ENCODE results near the gene NPS.

Gene NPS, protein sequence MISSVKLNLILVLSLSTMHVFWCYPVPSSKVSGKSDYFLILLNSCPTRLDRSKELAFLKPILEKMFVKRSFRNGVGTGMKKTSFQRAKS

DNA sequence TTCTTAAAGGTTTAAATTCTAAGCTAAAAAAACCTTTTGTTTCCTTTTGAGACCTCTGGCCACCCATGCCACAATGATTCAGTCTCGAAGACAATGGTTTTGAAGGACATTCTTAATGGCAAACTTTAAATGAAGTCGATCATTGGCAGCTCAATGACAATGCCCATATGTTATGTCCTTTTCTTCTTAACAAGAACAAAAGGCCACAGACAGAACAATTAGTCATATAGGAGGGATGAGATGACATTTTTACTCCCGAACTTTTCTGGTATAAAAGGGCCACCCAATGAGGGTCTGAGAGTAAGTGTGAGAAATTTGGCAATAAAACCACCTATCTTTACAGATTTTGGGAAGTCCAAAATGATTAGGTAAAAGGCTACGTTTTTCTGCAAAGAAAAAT lies at the start of gene NPS:
Gene NPS (plus strand): TSS at position 301 of the 400 bp plus-strand sequence. CDS start 60 bp downstream, at position 361.
- DNase-seq, result no peak

DNA sequence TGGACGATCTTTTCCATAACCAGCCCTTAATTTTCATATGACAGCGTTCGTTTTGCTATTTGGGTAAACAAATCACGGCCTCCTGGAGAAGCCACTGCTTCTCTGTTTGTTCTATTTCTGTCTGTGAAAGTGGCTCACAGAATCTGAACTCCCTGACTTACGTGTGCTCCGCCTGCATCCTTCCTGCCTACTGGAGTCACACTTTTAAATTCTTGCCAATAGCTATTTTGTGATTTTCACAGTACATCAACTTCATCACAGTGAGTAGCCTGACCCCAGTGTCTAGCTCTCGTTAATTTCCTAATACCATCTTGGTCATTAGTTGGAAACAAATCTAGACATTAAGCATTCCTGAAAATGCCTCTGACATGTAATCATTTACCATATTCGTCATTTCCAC lies 49.0 kb upstream of the NPS start:
- no peak for DNase-seq

DNA sequence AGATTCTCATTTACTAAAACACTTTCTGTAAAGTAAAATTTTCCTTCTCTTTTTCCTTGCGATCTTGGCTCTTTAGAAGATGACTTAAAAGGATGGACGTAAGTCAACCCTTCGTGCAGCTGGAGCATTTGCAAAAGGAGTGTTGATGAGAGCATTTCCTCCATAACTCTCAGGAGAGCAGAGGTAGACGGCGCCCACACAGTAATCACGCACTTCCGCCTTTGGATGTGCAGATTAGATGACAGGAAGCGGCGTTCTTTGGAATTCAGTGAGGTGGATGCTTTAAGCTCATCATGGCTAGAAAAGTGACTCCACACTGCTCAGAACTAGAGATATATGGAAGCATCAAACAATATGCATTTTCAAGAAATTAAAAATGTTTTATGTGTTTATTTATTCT lies 43.0 kb upstream of the NPS start:
- DNase-seq, result no peak

DNA sequence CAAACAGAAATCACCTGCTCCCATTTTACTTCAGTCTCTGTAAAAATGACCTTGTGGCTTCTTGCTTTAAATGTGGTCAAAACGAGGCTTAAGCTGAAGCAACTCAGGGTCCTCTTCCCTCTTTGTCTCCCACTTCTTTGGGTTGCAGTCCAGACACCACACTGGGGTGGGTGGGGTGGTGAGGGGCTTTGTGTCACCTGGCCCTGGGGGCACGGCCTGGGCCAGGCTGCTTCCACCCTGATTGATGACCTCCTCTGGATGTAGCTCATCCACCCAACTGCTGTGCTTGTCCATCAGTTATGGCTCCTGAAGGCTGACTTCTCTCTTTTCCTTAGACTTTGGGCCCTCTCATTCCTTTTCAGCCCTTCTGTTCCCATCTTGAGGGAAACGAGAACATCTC lies 26.8 kb upstream of the NPS start:
- no peak for DNase-seq

DNA sequence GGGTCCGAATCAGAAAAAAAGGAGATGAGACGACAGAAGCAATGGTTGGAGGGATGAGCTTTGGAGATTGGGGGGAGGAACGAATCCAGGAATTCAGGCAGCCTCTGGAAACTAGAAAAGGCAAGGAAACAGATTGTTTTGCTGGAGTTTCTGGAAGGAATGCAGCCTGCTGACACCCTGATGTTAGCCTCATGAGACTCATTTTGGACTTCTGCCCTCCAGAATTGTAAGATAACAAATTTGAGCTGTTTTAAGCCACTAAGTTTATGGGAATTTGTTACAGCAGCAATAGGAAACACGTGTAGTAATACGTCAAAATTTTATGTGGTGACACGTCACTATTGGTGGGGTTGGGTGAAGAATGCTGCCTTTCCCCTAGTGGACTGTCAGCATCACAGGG lies 25.6 kb upstream of the NPS start:
- DNase-seq, result no peak

DNA sequence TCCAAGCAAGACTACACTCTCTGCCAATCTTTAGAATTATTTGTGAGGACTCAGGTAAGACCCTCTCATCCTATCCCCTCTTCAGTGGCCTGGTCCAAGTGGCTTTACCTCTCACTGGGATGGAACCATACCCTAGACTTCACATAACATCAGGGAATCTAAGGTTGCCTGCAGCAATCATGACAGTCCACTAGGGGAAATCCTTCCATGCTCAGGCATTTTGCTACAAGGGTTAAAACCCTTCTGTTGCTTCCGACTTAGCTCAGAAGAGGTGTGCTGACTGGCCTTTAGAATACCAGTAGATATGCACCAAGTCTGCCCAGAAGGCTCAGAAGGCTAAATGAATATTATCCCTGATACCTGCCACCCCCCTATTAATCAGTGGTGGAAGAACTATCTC lies 24.9 kb upstream of the NPS start:
- DNase-seq, result no peak

DNA sequence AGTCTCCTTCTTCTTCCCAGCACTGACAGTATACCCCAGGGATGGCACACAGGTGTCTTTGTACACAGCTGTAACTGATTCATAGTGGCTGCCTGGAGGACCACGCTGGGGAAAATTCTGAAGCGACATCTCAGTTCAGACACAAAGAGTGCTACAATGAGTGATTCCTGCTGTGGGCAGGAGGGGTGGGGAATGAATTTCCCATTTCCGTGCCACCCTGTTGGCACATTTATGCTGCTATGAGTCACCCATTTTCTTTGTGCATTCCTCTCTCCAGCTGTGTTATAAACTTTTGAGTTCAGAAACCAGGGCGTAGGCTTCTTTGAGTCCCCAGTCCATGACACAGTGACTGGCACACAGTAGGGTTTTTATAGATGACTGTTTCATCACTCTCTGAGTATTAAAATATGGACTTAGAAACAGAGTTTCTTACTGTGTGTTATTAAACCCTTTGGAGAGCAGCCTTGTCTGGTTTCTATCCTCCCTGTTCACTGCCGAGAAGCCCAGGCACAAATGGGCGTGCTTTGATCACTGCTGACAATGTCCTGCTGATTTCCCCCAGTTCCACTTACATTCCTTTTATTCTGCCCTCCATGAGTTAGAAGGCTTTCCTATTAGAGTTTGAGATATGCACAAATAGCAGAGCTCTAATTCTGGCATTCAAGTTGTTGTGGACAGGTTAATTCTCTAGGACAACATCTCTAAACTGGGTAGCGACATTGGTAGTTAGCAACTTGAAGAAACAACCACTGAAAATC lies 24.0 kb upstream of the NPS start:
- no peak for DNase-seq

DNA sequence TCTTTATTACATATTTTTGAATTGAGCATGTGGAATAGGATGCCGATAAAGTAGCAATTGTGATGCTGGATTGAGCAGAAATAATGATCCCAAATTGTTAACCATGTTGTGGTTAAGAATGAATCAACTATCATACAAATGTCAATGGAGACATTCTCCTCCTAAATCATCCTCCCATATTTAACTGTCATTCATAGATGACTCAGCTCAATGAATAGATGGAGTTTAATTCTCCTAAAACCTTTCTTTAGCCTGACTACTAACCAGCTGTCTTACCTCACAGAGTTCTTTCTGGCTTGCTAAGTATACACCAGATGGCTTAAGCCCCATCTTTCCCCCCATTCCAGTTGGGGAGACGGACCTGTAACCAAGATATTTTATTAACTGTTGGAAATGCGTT lies 23.4 kb upstream of the NPS start:
- no peak for DNase-seq

DNA sequence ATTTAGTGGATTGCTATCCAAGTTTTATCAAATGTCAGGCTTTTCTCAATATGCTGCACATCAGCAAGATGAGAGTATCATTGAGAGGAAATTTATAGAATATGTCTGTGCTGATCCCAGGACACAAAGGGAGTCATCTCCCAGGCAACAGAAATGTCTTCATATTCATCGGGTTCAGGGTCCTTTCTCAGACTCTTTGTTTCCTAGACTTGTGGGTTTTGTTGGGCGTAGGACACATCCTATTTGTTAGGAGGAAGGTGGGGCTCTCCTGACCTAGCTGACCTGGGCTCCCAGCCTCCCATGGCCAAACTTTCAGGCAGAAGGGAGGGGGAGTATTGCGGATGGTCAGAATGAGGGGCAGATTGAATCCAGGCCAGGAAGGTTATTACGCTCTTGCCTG lies 22.9 kb upstream of the NPS start:
- no peak for DNase-seq

DNA sequence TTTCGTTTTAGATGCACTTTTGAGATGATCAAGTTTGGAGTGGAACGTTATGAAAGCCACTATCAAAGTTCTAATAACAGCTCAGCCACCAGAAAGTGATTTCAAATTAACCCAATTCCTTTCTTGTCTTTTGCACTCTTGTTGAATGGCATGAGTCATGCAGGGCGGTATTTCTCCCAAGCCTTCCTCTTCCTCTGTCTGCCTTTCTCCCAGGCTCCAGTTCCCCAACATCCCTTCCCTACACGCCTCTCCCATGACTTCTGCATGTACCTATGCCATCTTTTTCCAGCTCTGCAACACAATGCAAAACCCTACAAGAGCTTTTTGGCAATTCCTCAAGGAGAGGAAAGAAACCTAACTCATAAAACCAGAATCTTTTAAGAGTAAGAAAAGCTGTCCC lies 21.8 kb upstream of the NPS start:
- DNase-seq, result no peak

DNA sequence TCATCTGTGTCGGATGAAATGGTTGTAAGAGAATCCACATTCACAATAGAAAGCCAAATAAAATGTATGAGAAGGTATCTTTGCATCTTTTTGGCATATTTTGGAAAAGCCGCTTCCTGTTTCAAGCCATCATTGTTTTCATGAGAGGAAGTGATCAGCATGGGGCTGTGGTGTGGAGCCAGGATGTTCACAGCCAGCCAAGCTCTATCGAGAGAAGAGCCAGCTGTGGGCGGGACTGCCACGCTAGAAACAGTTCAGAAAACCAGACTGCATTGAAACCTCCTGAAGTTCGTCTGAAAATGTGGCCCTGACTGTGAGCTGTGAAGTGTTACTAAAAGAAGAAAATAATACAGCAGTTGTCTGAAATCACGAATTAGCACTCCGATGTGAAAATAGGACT lies 21.2 kb upstream of the NPS start:
- DNase-seq, result no peak

DNA sequence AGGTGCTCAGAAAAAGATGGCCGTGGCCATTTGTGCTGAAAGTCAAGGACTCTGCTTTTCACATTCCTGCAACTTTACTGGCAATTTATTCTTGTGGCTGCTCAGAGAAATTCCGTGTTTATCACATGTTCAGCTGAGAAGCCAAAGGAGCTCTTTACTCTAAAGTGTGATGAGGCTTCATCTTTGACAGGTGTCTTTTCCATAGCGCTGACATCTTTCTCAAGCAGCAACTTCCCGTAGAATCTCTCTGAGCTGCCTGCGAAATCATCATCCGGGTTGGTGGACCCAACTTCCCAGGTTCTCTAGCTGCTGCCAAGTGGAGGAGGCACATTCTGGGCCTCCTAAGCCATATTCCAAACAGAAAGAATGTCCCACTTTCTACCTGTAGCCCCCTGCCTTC lies 16.9 kb upstream of the NPS start:
- DNase-seq, result no peak

DNA sequence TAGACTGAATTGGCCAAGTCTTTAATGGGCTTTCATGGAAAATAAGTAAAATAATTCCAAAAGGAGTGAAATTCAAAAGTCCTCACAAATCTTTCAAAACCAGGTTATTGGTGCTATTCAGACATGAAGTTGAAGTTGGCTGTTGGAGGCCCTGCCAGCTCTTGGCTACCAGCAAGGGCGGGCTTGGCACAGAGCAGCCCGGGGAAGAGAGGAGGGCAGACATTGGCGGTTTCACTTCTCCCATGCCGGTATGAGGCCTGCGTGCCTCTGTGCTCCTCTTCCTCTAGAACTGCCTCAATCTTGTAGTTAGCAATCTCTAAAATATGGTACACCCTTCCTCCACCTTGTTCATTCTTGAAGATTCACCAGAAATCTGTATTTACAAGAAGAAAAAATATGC lies 16.4 kb upstream of the NPS start:
- DNase-seq, result no peak

DNA sequence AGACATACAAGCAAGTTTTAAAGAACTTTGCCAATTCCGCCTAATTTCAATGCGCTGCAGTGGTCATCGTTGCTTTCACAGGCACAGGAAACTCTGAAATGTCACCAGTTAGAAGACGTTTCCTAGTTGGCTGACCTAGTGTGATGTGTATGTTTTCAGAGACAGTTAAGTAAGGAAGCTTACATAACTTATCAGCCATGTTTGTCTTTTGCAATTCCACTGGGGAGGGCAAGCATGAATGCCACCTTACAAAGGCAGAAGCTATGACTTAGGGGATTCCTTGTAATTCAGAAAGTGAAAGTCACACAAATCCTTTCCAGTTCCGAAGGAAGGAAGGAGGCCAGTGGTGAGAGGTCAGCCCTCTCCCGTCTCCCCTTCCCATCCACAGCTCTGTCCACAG lies 15.0 kb upstream of the NPS start:
- no peak for DNase-seq

DNA sequence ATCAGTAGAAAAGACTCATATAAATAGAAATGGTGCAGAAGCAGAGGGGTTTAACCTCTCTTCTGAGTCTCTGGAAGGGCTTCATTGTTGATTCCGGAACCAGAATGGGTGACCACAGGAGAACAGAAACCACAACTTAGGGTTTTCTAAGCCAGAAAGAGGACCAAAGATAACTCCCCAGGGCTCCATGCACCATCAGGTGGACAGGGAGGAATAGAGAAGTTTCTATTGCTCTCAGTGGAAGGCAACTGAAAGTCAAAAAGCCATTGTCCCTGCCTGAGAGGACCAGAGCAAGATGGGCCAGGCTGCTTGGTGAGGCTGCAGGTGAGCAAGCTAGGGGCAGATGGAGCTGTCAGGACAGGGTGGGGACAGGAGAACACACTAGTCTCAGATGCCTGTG lies 14.6 kb upstream of the NPS start:
- no peak for DNase-seq

DNA sequence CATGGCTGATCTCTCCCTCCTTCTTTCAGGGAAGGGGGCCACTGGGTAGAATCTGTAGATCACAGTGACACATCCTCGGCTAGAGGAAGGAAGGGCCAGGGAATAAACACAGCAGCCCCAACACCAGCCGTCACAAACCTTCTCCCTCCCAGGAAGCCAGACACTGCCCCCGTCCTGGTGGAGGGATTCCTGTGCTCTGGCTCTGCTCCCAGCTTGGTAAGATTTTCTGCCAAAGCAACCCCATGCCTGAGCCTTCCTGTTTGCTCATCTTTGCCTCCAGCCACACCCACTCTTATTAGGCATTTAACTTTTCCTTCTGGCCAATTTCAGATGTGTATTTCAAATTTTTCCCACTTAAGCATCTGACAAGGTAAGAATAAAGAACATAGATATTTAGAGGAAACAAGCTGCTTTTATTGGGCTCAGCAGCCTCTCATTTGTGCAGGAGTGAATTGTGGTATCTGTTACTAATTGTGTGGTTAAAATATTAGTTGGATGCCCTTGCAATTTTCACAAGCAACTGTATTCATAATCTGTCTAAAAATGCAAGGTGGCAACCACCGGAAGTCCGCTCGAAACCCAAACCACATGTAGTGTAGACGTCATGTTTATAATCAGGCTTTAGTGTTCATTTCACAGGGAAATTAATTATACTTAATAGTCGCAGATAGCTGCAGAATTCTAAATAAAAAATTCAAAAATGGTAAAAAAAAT lies 13.2 kb upstream of the NPS start:
- no peak for DNase-seq

DNA sequence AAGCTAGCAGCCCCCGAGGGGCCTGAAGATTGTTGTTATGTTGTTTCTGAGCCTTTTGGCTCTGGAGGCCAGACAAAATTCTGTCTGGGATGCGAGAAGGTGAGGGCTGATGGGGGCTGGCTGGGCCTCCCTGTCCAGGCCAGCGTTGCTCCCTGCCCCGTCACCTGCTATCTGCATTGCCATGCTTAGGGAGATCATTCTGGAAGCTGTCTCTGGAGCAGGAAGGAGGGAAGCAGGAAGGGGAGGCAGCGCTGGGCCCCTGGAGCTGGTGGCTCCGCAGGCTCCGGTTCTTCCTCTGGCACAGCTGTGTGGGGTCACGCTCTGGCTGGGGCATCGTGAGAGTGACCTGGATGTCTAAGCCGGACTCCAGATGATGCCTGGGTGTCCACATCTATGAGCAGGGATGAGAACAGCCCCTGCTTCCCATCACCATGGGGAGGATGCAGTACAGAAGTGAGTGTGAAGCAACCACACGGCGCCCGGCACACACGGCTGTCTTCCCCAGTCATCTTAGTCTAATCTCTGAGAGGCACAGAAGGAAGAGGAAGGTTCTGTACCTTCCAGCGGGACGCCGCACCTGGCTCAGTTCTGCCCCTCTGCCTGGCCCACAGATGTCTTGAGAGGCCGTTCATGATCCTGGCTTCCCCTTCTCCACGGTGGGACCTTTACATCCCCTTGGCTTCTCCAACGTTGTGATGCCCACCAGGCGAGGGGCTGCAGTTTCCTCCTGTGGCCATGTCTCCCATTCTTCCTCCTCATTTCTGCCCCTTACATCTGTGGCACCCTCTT lies 11.9 kb upstream of the NPS start:
- no peak for DNase-seq

DNA sequence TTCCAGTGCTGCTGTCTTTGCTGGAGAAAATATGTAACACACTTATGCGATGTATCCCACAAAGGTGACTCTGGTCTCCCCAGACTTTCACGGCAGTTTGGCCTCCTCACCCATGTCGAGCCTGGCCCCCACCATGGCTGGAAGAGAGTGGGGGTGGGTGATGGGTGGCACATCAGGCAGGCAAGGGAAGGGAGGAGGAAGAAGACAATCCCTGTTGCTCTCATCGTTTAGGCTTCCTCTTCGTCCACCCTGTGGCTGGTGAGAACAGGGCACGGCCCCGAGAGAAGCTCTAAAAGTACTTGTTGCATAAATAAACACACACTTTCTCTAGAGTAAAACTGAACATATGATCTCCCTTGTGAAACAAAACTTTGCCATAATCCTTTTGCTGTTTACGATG lies 11.2 kb upstream of the NPS start:
- no peak for DNase-seq

DNA sequence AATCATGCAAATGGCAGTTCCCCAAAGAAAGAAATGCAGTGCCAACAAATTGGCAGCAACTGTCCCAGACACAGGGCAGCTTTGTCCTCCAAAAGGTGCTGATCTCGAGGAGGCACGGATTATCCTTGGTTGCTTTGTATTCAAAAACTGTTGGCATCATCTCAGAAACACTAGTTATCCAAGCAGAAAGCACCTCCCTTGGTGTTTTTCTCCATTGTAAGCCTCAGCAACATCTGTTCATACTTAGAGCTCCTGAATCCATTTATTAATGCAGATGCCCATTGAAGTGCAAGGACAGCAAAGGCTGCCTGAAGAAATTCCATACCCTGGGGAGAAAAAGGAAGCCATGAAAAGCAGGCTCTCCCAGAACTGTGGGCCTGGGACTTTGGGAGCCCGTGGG lies 1.1 kb upstream of the NPS start:
- DNase-seq, result no peak

DNA sequence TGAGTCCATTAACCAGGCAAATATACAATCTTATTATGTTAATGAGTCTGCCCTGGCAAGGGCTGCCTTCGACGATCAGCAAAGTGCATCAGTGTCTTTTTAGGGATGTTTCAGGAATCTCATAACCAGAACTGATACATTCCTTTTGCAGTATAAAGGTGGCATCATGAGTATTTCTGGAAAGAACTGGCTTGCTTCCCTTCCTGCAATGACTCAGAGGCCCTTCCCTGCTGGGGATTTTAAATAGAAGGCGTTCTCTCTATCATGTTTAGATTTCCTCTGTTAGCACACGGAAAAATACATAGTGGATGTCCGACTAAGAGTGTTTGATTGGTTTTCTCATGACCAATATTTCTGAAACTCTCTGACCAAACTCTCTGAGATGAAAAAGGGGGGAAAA lies 1.8 kb downstream of the NPS start:
- no peak for DNase-seq

DNA sequence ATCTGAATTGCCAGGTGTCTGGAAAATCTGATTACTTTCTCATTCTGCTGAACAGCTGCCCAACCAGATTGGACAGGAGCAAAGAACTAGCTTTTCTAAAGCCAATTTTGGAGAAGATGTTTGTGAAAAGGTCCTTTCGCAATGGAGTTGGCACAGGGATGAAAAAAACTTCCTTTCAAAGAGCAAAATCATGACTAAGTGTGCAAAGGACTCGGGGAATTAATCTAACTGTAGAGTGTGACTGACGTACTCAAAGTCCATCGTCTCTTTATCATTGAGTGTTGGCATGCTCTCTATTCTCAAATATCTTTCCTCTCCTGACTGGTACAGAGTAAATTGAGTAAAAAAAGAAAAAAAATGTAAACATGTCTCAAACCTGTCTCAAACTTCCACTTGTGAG lies 3.3 kb downstream of the NPS start:
- no peak for DNase-seq

DNA sequence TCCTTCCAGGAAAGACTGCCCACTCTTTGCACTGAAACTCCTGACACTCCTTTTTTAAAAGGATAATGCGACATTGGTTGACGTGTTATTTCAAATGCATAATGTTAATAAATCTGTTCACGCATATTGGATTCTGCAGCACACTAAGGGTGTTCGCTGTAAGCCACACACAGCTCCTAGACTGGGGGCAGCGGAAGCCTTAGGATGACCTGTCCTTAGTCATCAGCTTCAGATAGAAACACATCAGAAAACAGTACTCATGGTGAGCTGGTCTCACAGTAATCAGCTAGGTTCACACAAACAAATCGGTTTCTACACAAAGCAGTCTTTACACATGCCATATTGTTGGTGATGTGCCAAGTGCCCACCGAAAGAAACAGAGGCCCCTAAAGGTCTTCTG lies 4.3 kb downstream of the NPS start:
- no peak for DNase-seq

DNA sequence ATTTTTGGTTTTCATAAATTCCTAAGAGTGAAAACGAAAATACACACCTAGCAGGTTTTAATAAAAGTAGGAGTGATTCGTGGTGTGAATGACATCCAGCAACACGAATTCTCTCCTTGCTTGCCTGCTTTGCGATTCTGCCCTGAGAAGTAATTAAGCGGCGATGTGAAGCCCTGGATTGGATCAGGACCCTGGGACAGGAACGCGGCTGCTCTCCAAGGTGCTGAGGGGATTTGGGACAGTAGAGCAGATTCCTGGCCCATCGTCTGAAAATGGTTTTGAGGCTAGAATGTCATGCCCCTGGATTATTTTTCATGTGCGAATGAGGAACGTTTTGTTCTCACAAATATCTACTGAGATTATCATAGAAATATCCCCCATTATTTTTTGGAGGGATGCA lies 7.8 kb downstream of the NPS start:
- no peak for DNase-seq

DNA sequence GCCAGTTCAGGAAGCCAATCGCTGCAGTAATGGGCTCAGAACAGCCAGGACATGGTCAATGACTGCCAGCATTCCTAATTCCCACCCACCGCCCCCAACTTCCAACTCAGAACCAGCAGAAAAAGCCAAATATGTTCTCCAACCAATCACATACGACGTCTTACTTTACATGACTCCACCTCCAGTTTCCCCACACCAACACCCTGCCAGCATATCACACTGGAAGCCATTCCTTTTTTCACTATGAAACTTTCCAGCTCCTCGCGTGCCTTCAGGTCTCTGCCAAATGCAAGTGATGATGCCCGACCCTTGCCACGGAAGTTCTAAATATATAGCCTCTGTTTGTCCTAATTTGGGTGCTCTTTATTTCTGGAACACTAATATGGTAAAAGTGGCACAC lies 12.5 kb downstream of the NPS start:
- DNase-seq, result no peak
